ENCODE results near the gene CD63.

- TF ChIP-seq EZH2 (IDR thresholded peaks at IDR 0.05; ENCODE audit: borderline replicate concordance, low read length) (no peak), CTCF (IDR thresholded peaks at IDR 0.05; ENCODE audit: low read length) (no peak)
Measured at GRCh38 chr12:55744340-55745030, 15.7 kb upstream of the CD63 start.
